ENCODE data around the gene GLE1.

The GLE1 gene

DNA sequence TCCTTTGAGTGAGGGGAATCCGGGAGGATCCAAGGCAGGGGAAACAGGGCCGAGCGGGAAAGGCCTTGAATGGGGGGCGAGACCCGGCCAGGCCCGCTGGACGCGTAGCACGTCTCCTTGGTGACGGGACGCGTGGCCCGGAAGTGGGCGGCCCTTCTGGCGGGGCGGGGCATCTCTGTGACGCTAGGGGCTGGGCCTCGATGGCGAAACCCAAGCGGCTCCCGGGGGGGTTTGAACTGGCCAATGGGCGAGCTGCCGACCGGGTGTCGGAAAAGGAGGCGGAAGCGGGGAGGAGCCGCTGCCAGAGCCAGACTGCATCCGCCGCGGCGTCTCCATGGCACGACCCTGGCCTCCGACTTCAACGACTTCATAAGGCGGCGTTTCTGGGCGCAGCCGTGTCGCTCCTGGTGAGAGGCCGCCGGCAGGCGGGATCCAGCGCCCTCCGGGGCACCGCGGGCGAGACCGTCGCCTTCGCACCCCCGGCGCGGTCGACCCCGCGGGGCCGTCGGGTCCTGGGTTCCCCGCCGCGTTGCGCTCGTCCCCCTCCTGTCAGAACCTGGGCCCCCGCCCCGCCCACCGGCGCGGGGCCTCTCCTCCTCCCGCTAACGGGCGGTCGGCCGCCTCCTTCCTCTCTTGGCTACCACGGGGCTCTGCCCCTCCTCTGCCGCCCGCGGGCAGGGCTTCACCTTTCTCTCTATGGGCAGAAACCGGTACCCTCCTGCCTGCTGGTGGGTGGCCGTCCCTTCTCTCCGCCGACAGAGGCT lies 48.5 kb upstream of the GLE1 start, which contains the start of gene ODF2 (continued):
- TF ChIP-seq EGR2 (tag by site-specific recombination; IDR thresholded peaks at IDR 0.05; ENCODE audit: low read depth) (peak; percentile 26; the same call in 1 of the 2 replicates), ZNF549 (tag by site-specific recombination; IDR thresholded peaks at IDR 0.05) (no peak), ZNF776 (tag by site-specific recombination; IDR thresholded peaks at IDR 0.05; ENCODE audit: borderline replicate concordance) (no peak), ZSCAN23 (tag by site-specific recombination; IDR thresholded peaks at IDR 0.05) (no peak), ZNF561 (tag by site-specific recombination; IDR thresholded peaks at IDR 0.05; ENCODE audit: borderline replicate concordance) (peak; percentile 1; the same call in 1 of the 2 replicates), ZNF626 (tag by site-specific recombination; IDR thresholded peaks at IDR 0.05) (no peak), ZNF660 (tag by site-specific recombination; IDR thresholded peaks at IDR 0.05) (no peak), ZNF169 (tag by site-specific recombination; IDR thresholded peaks at IDR 0.05) (no peak), ZNF423 (tag by site-specific recombination; IDR thresholded peaks at IDR 0.05) (no peak), KLF8 (tag by site-specific recombination; IDR thresholded peaks at IDR 0.05) (peak; percentile 58; the same call in 1 of the 2 replicates), ZNF664 (tag by site-specific recombination; IDR thresholded peaks at IDR 0.05) (no peak), HOXA7 (CRISPR knock-in tag; IDR thresholded peaks at IDR 0.05; ENCODE audit: borderline replicate concordance) (no peak), ZNF354C (tag by site-specific recombination; IDR thresholded peaks at IDR 0.05; ENCODE audit: borderline replicate concordance, low read depth) (no peak), ZNF830 (tag by site-specific recombination; IDR thresholded peaks at IDR 0.05; ENCODE audit: low read depth) (no peak), IKZF3 (tag by site-specific recombination; IDR thresholded peaks at IDR 0.05) (no peak), PRDM1 (tag by site-specific recombination; IDR thresholded peaks at IDR 0.05) (no peak), TCF7L2 (IDR thresholded peaks at IDR 0.05; ENCODE audit: borderline replicate concordance, low read depth, low read length) (no peak), ZNF391 (tag by site-specific recombination; IDR thresholded peaks at IDR 0.05; ENCODE audit: borderline replicate concordance, low read depth) (no peak), ZNF366 (tag by site-specific recombination; conservative IDR thresholded peaks at IDR 0.05) (no peak), ZNF121 (tag by site-specific recombination; IDR thresholded peaks at IDR 0.05) (no peak), ZNF548 (tag by site-specific recombination; IDR thresholded peaks at IDR 0.05) (no peak), ZNF174 (tag by site-specific recombination; IDR thresholded peaks at IDR 0.05) (no peak), ZNF501 (tag by site-specific recombination; IDR thresholded peaks at IDR 0.05) (0 out of 2 replicates have a peak, but pooled peaks have one; percentile 34), TRIM28 (IDR thresholded peaks at IDR 0.05; ENCODE audit: borderline replicate concordance, low read length) (no peak)
- TF ChIP-seq, protein P1, sequence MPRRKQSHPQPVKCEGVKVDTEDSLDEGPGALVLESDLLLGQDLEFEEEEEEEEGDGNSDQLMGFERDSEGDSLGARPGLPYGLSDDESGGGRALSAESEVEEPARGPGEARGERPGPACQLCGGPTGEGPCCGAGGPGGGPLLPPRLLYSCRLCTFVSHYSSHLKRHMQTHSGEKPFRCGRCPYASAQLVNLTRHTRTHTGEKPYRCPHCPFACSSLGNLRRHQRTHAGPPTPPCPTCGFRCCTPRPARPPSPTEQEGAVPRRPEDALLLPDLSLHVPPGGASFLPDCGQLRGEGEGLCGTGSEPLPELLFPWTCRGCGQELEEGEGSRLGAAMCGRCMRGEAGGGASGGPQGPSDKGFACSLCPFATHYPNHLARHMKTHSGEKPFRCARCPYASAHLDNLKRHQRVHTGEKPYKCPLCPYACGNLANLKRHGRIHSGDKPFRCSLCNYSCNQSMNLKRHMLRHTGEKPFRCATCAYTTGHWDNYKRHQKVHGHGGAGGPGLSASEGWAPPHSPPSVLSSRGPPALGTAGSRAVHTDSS (tag by site-specific recombination; IDR thresholded peaks at IDR 0.05), result no peak
- TF ChIP-seq, protein P2, sequence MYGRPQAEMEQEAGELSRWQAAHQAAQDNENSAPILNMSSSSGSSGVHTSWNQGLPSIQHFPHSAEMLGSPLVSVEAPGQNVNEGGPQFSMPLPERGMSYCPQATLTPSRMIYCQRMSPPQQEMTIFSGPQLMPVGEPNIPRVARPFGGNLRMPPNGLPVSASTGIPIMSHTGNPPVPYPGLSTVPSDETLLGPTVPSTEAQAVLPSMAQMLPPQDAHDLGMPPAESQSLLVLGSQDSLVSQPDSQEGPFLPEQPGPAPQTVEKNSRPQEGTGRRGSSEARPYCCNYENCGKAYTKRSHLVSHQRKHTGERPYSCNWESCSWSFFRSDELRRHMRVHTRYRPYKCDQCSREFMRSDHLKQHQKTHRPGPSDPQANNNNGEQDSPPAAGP (tag by site-specific recombination; IDR thresholded peaks at IDR 0.05), result 0 out of 2 replicates have a peak, but pooled peaks have one; percentile 16
- TF ChIP-seq, protein P3, sequence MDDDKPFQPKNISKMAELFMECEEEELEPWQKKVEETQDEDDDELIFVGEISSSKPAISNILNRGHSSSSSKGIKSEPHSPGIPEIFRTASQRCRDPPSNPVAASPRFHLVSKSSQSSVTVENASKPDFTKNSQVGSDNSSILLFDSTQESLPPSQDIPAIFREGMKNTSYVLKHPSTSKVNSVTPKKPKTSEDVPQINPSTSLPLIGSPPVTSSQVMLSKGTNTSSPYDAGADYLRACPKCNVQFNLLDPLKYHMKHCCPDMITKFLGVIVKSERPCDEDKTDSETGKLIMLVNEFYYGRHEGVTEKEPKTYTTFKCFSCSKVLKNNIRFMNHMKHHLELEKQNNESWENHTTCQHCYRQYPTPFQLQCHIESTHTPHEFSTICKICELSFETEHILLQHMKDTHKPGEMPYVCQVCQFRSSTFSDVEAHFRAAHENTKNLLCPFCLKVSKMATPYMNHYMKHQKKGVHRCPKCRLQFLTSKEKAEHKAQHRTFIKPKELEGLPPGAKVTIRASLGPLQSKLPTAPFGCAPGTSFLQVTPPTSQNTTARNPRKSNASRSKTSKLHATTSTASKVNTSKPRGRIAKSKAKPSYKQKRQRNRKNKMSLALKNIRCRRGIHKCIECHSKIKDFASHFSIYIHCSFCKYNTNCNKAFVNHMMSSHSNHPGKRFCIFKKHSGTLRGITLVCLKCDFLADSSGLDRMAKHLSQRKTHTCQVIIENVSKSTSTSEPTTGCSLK (tag by site-specific recombination; IDR thresholded peaks at IDR 0.05), result no peak
- TF ChIP-seq, protein P4, sequence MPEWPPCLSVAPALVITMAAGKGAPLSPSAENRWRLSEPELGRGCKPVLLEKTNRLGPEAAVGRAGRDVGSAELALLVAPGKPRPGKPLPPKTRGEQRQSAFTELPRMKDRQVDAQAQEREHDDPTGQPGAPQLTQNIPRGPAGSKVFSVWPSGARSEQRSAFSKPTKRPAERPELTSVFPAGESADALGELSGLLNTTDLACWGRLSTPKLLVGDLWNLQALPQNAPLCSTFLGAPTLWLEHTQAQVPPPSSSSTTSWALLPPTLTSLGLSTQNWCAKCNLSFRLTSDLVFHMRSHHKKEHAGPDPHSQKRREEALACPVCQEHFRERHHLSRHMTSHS (tag by site-specific recombination; IDR thresholded peaks at IDR 0.05), result no peak
- TF ChIP-seq, protein P5, sequence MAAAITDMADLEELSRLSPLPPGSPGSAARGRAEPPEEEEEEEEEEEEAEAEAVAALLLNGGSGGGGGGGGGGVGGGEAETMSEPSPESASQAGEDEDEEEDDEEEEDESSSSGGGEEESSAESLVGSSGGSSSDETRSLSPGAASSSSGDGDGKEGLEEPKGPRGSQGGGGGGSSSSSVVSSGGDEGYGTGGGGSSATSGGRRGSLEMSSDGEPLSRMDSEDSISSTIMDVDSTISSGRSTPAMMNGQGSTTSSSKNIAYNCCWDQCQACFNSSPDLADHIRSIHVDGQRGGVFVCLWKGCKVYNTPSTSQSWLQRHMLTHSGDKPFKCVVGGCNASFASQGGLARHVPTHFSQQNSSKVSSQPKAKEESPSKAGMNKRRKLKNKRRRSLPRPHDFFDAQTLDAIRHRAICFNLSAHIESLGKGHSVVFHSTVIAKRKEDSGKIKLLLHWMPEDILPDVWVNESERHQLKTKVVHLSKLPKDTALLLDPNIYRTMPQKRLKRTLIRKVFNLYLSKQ (tag by site-specific recombination; IDR thresholded peaks at IDR 0.05; ENCODE audit: borderline replicate concordance), result no peak
- TF ChIP-seq, protein P6, sequence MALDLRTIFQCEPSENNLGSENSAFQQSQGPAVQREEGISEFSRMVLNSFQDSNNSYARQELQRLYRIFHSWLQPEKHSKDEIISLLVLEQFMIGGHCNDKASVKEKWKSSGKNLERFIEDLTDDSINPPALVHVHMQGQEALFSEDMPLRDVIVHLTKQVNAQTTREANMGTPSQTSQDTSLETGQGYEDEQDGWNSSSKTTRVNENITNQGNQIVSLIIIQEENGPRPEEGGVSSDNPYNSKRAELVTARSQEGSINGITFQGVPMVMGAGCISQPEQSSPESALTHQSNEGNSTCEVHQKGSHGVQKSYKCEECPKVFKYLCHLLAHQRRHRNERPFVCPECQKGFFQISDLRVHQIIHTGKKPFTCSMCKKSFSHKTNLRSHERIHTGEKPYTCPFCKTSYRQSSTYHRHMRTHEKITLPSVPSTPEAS (tag by site-specific recombination; IDR thresholded peaks at IDR 0.05), result no peak
- TF ChIP-seq, protein P7, sequence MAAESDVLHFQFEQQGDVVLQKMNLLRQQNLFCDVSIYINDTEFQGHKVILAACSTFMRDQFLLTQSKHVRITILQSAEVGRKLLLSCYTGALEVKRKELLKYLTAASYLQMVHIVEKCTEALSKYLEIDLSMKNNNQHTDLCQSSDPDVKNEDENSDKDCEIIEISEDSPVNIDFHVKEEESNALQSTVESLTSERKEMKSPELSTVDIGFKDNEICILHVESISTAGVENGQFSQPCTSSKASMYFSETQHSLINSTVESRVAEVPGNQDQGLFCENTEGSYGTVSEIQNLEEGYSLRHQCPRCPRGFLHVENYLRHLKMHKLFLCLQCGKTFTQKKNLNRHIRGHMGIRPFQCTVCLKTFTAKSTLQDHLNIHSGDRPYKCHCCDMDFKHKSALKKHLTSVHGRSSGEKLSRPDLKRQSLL (tag by site-specific recombination; IDR thresholded peaks at IDR 0.05), result no peak

All from HEK293 (cell line).